Measurements from ENCODE around the gene SAMMSON.
A peak's percentile ranks its signal among the peaks of the same experiment; 100 is the strongest.

SAMMSON gene

GRCh38 chr3:70096376-70097066, 97.0 kb downstream of the SAMMSON start:
- no peak for TF ChIP-seq CTCF (conservative IDR thresholded peaks at IDR 0.05; ENCODE audit: low read depth, low read length)
- DNase-seq (ENCODE audit: low read depth) = no peak

GRCh38 chr3:70097084-70097483, 97.6 kb downstream of the SAMMSON start:
- no peak overlapping the region for H3K4me3 ChIP-seq (ENCODE audit: low read depth, low read length)
- TF ChIP-seq CTCF (conservative IDR thresholded peaks at IDR 0.05; ENCODE audit: low read depth, low read length) = no peak

More at GRCh38 chr3:70096376-70097066, 97.0 kb downstream of the SAMMSON start:
- no peak overlapping the region for H3K4me3 ChIP-seq (ENCODE audit: low read depth, low read length)

GRCh38 chr3:70108072-70108471, 108.5 kb downstream of the SAMMSON start:
- DNase-seq (ENCODE audit: low read depth) = peak; percentile 47
- peak; percentile 79 for TF ChIP-seq CTCF (conservative IDR thresholded peaks at IDR 0.05; ENCODE audit: low read depth, low read length)
- no peak overlapping the region for H3K4me3 ChIP-seq (ENCODE audit: low read depth, low read length)

More at GRCh38 chr3:70097084-70097483, 97.6 kb downstream of the SAMMSON start:
- DNase-seq (ENCODE audit: low read depth) = no peak

GRCh38 chr3:70108546-70108945, 109.0 kb downstream of the SAMMSON start:
- DNase-seq (ENCODE audit: low read depth) = no peak
- TF ChIP-seq CTCF (conservative IDR thresholded peaks at IDR 0.05; ENCODE audit: low read depth, low read length) = no peak

GRCh38 chr3:70110066-70110465, 110.5 kb downstream of the SAMMSON start:
- DNase-seq (ENCODE audit: low read depth) = no peak
- no peak overlapping the region for H3K4me3 ChIP-seq (ENCODE audit: low read depth, low read length)
- no peak for TF ChIP-seq CTCF (conservative IDR thresholded peaks at IDR 0.05; ENCODE audit: low read depth, low read length)

More at GRCh38 chr3:70108546-70108945, 109.0 kb downstream of the SAMMSON start:
- no peak overlapping the region for H3K4me3 ChIP-seq (ENCODE audit: low read depth, low read length)

GRCh38 chr3:70111411-70111810, 111.9 kb downstream of the SAMMSON start:
- TF ChIP-seq CTCF (conservative IDR thresholded peaks at IDR 0.05; ENCODE audit: low read depth, low read length) = no peak
- H3K4me3 ChIP-seq (ENCODE audit: low read depth, low read length) = no peak overlapping the region
- no peak for DNase-seq (ENCODE audit: low read depth)

GRCh38 chr3:70112751-70113150, 113.2 kb downstream of the SAMMSON start:
- H3K4me3 ChIP-seq (ENCODE audit: low read depth, low read length) = no peak overlapping the region
- DNase-seq (ENCODE audit: low read depth) = no peak
- TF ChIP-seq CTCF (conservative IDR thresholded peaks at IDR 0.05; ENCODE audit: low read depth, low read length) = no peak

Data from choroid plexus epithelial cell (primary cell).